HepG2 (cell line): Measurements from ENCODE around the gene RNF40. TPM values are rescaled to one million over a fixed set of nuclear protein-coding genes. Genes with fewer than 3 reads are reported as not detected.

Source experiments
- DNMT3B ChIP-seq: conservative IDR thresholded peaks from 2 replicates; pipeline ENCODE4 v1.6.1; 2016; ENCODE audit warnings: missing biosample characterization, control low read depth
- GTF3A ChIP-seq: sonication (generic); formaldehyde crosslinking; conservative IDR thresholded peaks from 2 replicates; pipeline ENCODE4 v1.4.0; 2020; ENCODE audit warnings: mild to moderate bottlenecking, missing genetic modification reagents
- HMGA1 ChIP-seq: sonication (generic); formaldehyde crosslinking; conservative IDR thresholded peaks from 2 replicates; pipeline ENCODE4 v1.4.0; 2020; ENCODE audit warnings: missing genetic modification reagents
- IRF2 ChIP-seq: IDR thresholded peaks from 2 replicates; pipeline ENCODE4 v1.6.1; 2018; ENCODE audit warnings: missing genetic modification reagents, missing compliant biosample characterization
- MXD4 ChIP-seq: IDR thresholded peaks from 2 replicates; pipeline ENCODE4 v1.6.1; 2016; ENCODE audit warnings: mild to moderate bottlenecking, missing biosample characterization, missing genetic modification reagents
- NFATC3 ChIP-seq: sonication (generic); formaldehyde crosslinking; IDR thresholded peaks from 2 replicates; pipeline ENCODE4 v1.5.1; 2020; ENCODE audit warnings: mild to moderate bottlenecking, missing genetic modification reagents
- NPAS2 ChIP-seq: sonication (generic); formaldehyde crosslinking; IDR thresholded peaks from 2 replicates; pipeline ENCODE4 v1.8.0; 2022; ENCODE audit warnings: mild to moderate bottlenecking, missing genetic modification reagents, borderline replicate concordance
- PAXIP1 ChIP-seq: sonication (generic); formaldehyde crosslinking; conservative IDR thresholded peaks from 2 replicates; pipeline ENCODE4 v1.4.0; 2020; ENCODE audit warnings: mild to moderate bottlenecking, missing genetic modification reagents, moderate library complexity
- PBX2 ChIP-seq: IDR thresholded peaks from 2 replicates; pipeline ENCODE4 v1.6.1; 2016; ENCODE audit warnings: control low read depth
- TBP ChIP-seq: sonication (generic); formaldehyde crosslinking; IDR thresholded peaks from 2 replicates; pipeline ENCODE4 v1.5.0; 2020; ENCODE audit warnings: missing genetic modification reagents
- ZBTB46 ChIP-seq: sonication (generic); formaldehyde crosslinking; IDR thresholded peaks from 2 replicates; pipeline ENCODE4 v1.4.0; 2020; ENCODE audit warnings: mild to moderate bottlenecking, missing genetic modification reagents, borderline replicate concordance
- ZNF12 ChIP-seq: sonication (generic); formaldehyde crosslinking; IDR thresholded peaks from 2 replicates; pipeline ENCODE4 v1.5.0; 2020; ENCODE audit warnings: missing genetic modification reagents
- ZNF343 ChIP-seq: sonication (generic); formaldehyde crosslinking; IDR thresholded peaks from 2 replicates; pipeline ENCODE4 v1.4.0; 2020; ENCODE audit warnings: mild to moderate bottlenecking, missing genetic modification reagents
- ZNF816 ChIP-seq: sonication (generic); formaldehyde crosslinking; IDR thresholded peaks from 2 replicates; pipeline ENCODE4 v1.8.0; 2022; ENCODE audit warnings: missing genetic modification reagents, mild to moderate bottlenecking, borderline replicate concordance
- polyA plus RNA-seq, 8 experiments: library from polyadenylated mRNA; depleted of rRNA in 3 of 8; stranded (reverse) in 7 of 8; unstranded in 1 of 8; fragments of >200 nt; fragmentation: Illumina TruSeq in 4 of 8; extraction: Trizol in 4 of 8; gene quantifications; 2 replicates each; pipeline versions ENCODE4 v1.2.1 to v1.2.3, GENCODE V29; 2011 to 2016; ENCODE audit warnings: low read depth in 4 of 8, missing spikeins in 1 of 8, mixed read lengths in 1 of 8; ENCODE audit not compliant: insufficient read depth in 1 of 8
- total RNA-seq, 5 experiments: library from RNA; depleted of rRNA; stranded (reverse); fragments of >200 nt; fragmentation: Illumina TruSeq; extraction: Trizol; gene quantifications; 2 replicates each; pipeline ENCODE4 v1.2.3, GENCODE V29; 2016; ENCODE audit warnings: low read depth in 1 of 5

RNF40 gene
- total and polyA plus RNA-seq, 2 of the 13 experiments (the other 11 are each of a cell fraction or from before 2014, with no cell fraction given), result 84.0 to 85.6 TPM

DNA sequence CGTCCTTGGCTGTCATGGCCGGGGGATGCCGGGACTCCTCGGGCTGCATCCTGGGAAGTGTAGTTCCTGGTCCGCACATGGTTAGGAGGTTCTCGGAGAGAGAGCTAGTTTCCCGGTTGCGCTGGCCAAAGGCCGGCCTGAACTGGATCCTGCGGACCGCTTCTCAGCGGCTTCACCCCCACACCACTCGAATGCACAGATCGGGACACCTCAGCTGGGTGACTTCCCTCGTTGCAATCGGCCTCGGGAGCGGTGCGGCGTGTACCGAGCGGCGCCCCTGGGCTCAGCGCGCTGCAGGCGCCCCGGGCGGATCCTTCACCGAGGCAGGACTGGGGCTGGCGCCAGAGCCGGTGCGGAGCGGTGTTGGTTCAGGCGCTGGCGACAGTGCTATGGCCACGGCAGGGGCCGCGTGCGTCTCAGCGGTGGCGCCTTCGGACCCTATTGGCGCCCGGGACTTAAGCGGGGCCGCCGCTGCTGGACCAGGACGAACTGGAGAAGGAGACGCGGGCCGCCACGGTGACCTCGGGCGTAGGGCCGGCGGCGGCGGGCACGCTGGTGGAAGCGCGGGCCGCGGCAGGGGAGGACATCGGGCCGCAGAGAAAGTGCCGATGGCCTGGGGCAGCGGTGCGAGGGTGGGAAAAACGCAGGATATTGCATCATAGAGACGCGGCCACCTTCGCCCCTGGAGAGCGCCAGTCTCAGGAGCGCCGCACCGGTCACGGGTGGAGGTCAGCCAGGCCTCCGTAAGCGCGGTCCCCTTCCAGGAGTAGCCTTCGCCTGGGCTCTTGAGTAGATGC, 13.5 kb downstream of the RNF40 start (continued):
- no peak for TF ChIP-seq ZBTB46 (CRISPR knock-in tag)
- peak; percentile 54; the same call in 1 of the 2 replicates for TF ChIP-seq ZNF12
- TF ChIP-seq GTF3A (CRISPR knock-in tag), result peak; percentile 92; the same call in 1 of the 2 replicates
- no peak; the same call in 1 of the 2 replicates for TF ChIP-seq NFATC3 (CRISPR knock-in tag)
- TF ChIP-seq DNMT3B (CRISPR knock-in tag), result no peak
- no peak for TF ChIP-seq PBX2 (CRISPR knock-in tag)
- no peak; the same call in 1 of the 2 replicates for TF ChIP-seq TBP (CRISPR knock-in tag)
- no peak for TF ChIP-seq ZNF816 (CRISPR knock-in tag)
- no peak; the same call in 1 of the 2 replicates for TF ChIP-seq NPAS2 (CRISPR knock-in tag)
- no peak for TF ChIP-seq HMGA1
- TF ChIP-seq IRF2, result peak; percentile 83
- TF ChIP-seq MXD4 (CRISPR knock-in tag), result peak; percentile 96
- peak; percentile 41; the same call in 1 of the 2 replicates for TF ChIP-seq PAXIP1 (CRISPR knock-in tag)
- peak; percentile 94 for TF ChIP-seq ZNF343 (CRISPR knock-in tag)
